ENCODE data around the gene PTPN12.

DNA sequence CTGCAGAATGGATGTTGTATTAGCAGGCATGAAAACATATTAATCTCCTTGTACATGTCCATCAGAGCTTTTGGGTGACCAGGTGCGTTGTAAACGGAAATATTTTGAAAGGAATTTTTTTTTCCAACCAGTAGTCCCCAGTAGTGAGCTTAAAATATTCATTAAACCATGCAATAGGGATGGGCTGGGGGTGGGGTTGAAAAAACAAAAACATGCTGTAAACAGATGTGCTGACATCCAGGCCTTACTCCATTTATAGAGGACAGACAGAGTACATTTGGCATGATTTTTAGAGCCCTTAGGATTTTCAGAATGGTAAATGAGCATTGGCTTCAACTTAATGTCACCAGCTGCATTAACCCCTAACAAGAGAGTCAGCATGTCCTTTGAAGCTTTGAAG lies 50.2 kb downstream of the PTPN12 start:
- TF ChIP-seq, protein P1, sequence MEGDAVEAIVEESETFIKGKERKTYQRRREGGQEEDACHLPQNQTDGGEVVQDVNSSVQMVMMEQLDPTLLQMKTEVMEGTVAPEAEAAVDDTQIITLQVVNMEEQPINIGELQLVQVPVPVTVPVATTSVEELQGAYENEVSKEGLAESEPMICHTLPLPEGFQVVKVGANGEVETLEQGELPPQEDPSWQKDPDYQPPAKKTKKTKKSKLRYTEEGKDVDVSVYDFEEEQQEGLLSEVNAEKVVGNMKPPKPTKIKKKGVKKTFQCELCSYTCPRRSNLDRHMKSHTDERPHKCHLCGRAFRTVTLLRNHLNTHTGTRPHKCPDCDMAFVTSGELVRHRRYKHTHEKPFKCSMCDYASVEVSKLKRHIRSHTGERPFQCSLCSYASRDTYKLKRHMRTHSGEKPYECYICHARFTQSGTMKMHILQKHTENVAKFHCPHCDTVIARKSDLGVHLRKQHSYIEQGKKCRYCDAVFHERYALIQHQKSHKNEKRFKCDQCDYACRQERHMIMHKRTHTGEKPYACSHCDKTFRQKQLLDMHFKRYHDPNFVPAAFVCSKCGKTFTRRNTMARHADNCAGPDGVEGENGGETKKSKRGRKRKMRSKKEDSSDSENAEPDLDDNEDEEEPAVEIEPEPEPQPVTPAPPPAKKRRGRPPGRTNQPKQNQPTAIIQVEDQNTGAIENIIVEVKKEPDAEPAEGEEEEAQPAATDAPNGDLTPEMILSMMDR (IDR thresholded peaks at IDR 0.05), result no peak
- no peak for TF ChIP-seq EZH2 (IDR thresholded peaks at IDR 0.05; ENCODE audit: borderline replicate concordance, insufficient read depth, low read depth, low read length, poor library complexity, severe bottlenecking)

All from B cell (primary cell).